ENCODE data around the gene GRM7. TPM values are rescaled to one million over a fixed set of nuclear protein-coding genes. Genes with fewer than 3 reads are reported as not detected.

GRM7 gene
- polyA plus RNA-seq, 1 donor from 2014 or later: 23.8 TPM

DNA sequence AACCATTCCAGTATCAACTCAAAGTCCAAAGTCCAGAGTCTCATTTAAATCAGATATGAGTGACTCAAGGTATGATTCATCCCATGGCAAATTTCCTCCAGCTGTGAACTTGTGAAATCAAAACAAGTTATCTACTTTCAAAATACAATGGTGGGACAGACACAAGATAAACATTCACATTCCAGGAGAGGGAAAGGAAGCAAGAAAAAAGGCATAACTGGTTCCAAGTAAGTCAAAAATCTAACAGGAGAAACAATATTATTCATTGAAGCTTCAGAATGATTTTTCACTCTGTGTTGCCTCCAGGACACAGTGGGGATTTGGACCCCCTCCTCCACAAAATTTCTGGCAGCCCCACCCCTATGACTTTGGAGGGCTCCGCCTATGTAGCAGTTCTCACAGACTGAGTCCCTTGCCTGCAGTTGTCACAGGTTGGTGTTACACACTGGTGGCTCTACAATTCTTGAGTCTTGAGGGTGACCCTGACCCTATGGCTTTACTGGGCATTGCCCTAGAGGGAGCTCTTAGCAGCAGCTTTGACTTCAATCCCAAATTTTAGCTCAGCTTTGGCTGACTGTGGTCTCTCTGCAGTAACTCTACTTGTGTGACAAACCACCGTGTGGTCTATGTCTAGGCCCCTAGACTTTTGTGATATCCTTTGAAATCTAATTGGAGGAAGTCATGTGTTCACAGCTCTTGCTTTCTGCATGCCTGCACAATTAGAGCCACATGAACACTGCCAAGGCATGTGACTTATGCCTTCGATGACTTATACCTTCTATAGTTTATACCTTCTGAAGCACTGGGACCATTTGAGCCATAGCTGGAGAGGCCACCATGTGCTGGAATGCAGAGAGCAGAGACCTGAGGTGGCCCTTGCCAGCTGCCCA lies 644.2 kb downstream of the GRM7 start:
- no peaks in the 10 kb centered on the region for H3F3A ChIP-seq (ENCODE audit: insufficient read depth, low read length, poor library complexity, severe bottlenecking)
- H3K27me3 ChIP-seq (ENCODE audit: insufficient read depth, low read depth, low read length): no peaks in the 10 kb centered on the region
- H3K27ac ChIP-seq (ENCODE audit: low read length): no peak overlapping the region
- H3K36me3 ChIP-seq (ENCODE audit: insufficient read depth, low read length): no peaks in the 10 kb centered on the region
- no peaks in the 10 kb centered on the region for H3K79me2 ChIP-seq (replicated peaks; ENCODE audit: insufficient read depth, low read length)
- no peak for TF ChIP-seq SMC3 (conservative IDR thresholded peaks at IDR 0.05; ENCODE audit: poor library complexity)
- no peaks in the 10 kb centered on the region for H3K9me2 ChIP-seq (ENCODE audit: insufficient read depth, low read length)
- H3K9me3 ChIP-seq (ENCODE audit: low read length): no peaks in the 10 kb centered on the region
- H3K4me3 ChIP-seq (ENCODE audit: low read length): no peak overlapping the region
- H3K4me2 ChIP-seq (ENCODE audit: low read length): no peak overlapping the region
- H3K9ac ChIP-seq (ENCODE audit: low read length): no peak overlapping the region
- no peak overlapping the region for H2AFZ ChIP-seq (ENCODE audit: low read depth, low read length)
- H4K20me1 ChIP-seq (ENCODE audit: insufficient read depth): no peaks in the 10 kb centered on the region

DNA sequence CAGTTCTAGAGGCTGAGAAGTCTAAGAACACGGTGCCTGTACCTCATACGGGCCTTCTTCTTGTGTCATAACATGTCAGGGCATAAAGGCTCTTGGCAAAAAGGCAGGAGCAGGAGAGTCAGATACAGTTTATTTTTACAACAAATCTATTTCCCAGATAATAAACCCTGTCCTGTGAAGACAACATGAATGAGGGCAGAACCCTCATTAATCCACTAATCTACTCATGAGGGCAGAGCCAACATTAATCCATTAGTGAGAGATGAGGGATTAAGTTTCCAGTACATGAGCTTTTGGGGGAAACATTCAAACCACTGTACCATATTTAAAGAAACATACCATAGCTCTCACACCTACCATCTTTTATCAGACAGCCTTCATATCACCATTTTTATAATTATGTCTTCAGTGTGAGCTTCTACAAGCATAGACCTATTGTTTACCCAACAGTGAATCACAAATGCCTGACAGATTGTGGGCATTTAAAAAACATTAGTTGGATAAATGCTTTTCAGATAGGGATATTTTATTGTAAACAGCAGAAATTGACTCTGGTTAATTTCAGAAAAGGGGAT lies 645.8 kb downstream of the GRM7 start:
- H3K79me2 ChIP-seq (replicated peaks; ENCODE audit: insufficient read depth, low read length): no peaks in the 10 kb centered on the region
- TF ChIP-seq CTCF (IDR thresholded peaks at IDR 0.05; ENCODE audit: poor library complexity, severe bottlenecking) (no peak), POLR2AphosphoS5 (IDR thresholded peaks at IDR 0.05) (no peak), TAF1 (IDR thresholded peaks at IDR 0.05; ENCODE audit: low read depth) (no peak), EZH2 (IDR thresholded peaks at IDR 0.05; ENCODE audit: borderline replicate concordance, insufficient read depth, low read length, poor library complexity, severe bottlenecking) (no peak), EP300 (conservative IDR thresholded peaks at IDR 0.05; ENCODE audit: poor library complexity, severe bottlenecking) (no peak), SMC3 (conservative IDR thresholded peaks at IDR 0.05; ENCODE audit: poor library complexity) (no peak), MXI1 (conservative IDR thresholded peaks at IDR 0.05; ENCODE audit: poor library complexity, severe bottlenecking) (no peak), RAD21 (conservative IDR thresholded peaks at IDR 0.05) (no peak)
- TF ChIP-seq, protein P1, sequence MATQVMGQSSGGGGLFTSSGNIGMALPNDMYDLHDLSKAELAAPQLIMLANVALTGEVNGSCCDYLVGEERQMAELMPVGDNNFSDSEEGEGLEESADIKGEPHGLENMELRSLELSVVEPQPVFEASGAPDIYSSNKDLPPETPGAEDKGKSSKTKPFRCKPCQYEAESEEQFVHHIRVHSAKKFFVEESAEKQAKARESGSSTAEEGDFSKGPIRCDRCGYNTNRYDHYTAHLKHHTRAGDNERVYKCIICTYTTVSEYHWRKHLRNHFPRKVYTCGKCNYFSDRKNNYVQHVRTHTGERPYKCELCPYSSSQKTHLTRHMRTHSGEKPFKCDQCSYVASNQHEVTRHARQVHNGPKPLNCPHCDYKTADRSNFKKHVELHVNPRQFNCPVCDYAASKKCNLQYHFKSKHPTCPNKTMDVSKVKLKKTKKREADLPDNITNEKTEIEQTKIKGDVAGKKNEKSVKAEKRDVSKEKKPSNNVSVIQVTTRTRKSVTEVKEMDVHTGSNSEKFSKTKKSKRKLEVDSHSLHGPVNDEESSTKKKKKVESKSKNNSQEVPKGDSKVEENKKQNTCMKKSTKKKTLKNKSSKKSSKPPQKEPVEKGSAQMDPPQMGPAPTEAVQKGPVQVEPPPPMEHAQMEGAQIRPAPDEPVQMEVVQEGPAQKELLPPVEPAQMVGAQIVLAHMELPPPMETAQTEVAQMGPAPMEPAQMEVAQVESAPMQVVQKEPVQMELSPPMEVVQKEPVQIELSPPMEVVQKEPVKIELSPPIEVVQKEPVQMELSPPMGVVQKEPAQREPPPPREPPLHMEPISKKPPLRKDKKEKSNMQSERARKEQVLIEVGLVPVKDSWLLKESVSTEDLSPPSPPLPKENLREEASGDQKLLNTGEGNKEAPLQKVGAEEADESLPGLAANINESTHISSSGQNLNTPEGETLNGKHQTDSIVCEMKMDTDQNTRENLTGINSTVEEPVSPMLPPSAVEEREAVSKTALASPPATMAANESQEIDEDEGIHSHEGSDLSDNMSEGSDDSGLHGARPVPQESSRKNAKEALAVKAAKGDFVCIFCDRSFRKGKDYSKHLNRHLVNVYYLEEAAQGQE (IDR thresholded peaks at IDR 0.05; ENCODE audit: borderline replicate concordance): no peak
- no peaks in the 10 kb centered on the region for H4K20me1 ChIP-seq (ENCODE audit: insufficient read depth)
- H3K9me3 ChIP-seq (ENCODE audit: low read length): no peaks in the 10 kb centered on the region
- no peaks in the 10 kb centered on the region for H3K27me3 ChIP-seq (ENCODE audit: insufficient read depth, low read depth, low read length)
- H3K4me3 ChIP-seq (ENCODE audit: low read length): no peak overlapping the region
- no peak overlapping the region for H3K4me2 ChIP-seq (ENCODE audit: low read length)
- no peaks in the 10 kb centered on the region for H3K9me2 ChIP-seq (ENCODE audit: insufficient read depth, low read length)
- no peak overlapping the region for H3K9ac ChIP-seq (ENCODE audit: low read length)
- H3K27ac ChIP-seq (ENCODE audit: low read length): no peak overlapping the region
- no peaks in the 10 kb centered on the region for H3F3A ChIP-seq (ENCODE audit: insufficient read depth, low read length, poor library complexity, severe bottlenecking)
- no peaks in the 10 kb centered on the region for H3K36me3 ChIP-seq (ENCODE audit: insufficient read depth, low read length)
- H2AFZ ChIP-seq (ENCODE audit: low read depth, low read length): no peak overlapping the region
